Measurements from ENCODE around the gene SPEN. TPM values are rescaled to one million over a fixed set of nuclear protein-coding genes. Genes with fewer than 3 reads are reported as not detected.

Gene SPEN
- total and polyA plus RNA-seq, 2 experiments from 2014 or later = 14.9 to 43.6 TPM

DNA sequence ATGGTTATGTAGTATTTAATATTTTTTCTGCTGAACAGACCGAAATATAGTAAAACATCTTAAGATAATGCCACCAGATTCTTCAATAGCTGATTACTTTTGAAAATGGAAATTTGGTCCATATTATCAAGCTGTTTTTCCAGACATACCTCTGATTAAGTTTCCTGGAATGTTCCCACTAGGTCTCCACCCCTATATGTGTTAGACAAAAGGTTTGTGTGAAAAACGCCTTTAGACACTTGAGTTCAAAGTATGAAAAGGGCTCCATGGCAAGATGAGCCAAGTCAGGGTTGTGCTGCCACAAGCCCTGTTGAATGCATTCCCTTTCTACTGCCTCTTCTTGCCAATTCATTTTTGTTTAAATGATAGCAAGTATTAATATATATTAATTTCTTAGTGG, 75.7 kb downstream of the SPEN start:
- Histone ChIP-seq H3K36me3 (ENCODE audit: insufficient read depth) (peaks cover 23% of the 10 kb centered on the region), H3K9me2 (ENCODE audit: insufficient read depth) (no peaks in the 10 kb centered on the region), H3K4me2 (no peak overlapping the region), H4K20me1 (replicated peaks; ENCODE audit: insufficient read depth) (0 out of 2 replicates have a peak, but pooled peaks cover 4% of the 10 kb centered on the region), H3K79me2 (replicated peaks; ENCODE audit: insufficient read depth) (no peaks in the 10 kb centered on the region), H3K27ac (ENCODE audit: low read depth) (no peak overlapping the region), H2AFZ (no peak overlapping the region), H3K27me3 (ENCODE audit: insufficient read depth) (no peaks in the 10 kb centered on the region), H3K4me3 (no peak overlapping the region), H3K4me1 (ENCODE audit: insufficient read depth) (0 out of 2 replicates have a peak, but pooled peaks cover 3% of the 10 kb centered on the region), H3F3A (replicated peaks; ENCODE audit: low read depth) (no peaks in the 10 kb centered on the region; the same call in none of the 2 replicates)
- H3K4me3 Mint-ChIP-seq = no peak overlapping the region
- H3K27me3 Mint-ChIP-seq (ENCODE audit: insufficient read depth, low read depth, poor library complexity) = no peaks in the 10 kb centered on the region
- H3K36me3 Mint-ChIP-seq (ENCODE audit: low read depth) = peaks cover 60% of the 10 kb centered on the region
- DNase-seq (ENCODE audit: low spot score) = no peak
- H3K9me3 Mint-ChIP-seq = no peaks in the 10 kb centered on the region
- H3K4me1 Mint-ChIP-seq = peaks cover 8% of the 10 kb centered on the region
- TF ChIP-seq, protein P1, sequence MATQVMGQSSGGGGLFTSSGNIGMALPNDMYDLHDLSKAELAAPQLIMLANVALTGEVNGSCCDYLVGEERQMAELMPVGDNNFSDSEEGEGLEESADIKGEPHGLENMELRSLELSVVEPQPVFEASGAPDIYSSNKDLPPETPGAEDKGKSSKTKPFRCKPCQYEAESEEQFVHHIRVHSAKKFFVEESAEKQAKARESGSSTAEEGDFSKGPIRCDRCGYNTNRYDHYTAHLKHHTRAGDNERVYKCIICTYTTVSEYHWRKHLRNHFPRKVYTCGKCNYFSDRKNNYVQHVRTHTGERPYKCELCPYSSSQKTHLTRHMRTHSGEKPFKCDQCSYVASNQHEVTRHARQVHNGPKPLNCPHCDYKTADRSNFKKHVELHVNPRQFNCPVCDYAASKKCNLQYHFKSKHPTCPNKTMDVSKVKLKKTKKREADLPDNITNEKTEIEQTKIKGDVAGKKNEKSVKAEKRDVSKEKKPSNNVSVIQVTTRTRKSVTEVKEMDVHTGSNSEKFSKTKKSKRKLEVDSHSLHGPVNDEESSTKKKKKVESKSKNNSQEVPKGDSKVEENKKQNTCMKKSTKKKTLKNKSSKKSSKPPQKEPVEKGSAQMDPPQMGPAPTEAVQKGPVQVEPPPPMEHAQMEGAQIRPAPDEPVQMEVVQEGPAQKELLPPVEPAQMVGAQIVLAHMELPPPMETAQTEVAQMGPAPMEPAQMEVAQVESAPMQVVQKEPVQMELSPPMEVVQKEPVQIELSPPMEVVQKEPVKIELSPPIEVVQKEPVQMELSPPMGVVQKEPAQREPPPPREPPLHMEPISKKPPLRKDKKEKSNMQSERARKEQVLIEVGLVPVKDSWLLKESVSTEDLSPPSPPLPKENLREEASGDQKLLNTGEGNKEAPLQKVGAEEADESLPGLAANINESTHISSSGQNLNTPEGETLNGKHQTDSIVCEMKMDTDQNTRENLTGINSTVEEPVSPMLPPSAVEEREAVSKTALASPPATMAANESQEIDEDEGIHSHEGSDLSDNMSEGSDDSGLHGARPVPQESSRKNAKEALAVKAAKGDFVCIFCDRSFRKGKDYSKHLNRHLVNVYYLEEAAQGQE (IDR thresholded peaks at IDR 0.05; ENCODE audit: unreplicated experiment) = no peak
- TF ChIP-seq CREB1 (CRISPR knock-in tag; IDR thresholded peaks at IDR 0.05; ENCODE audit: low read depth) (no peak), CTCF (conservative IDR thresholded peaks at IDR 0.05; ENCODE audit: low read depth in 2 of 2) (no peak), EZH2 (IDR thresholded peaks at IDR 0.05; ENCODE audit: low read depth, unreplicated experiment) (no peak), STAT1 (IDR thresholded peaks at IDR 0.05; ENCODE audit: unreplicated experiment) (no peak), NANOG (IDR thresholded peaks at IDR 0.05; ENCODE audit: borderline replicate concordance) (no peak), ZNF462 (CRISPR knock-in tag; IDR thresholded peaks at IDR 0.05) (no peak), POLR2AphosphoS5 (IDR thresholded peaks at IDR 0.05; ENCODE audit: low read depth) (no peak), ZNF114 (CRISPR knock-in tag; IDR thresholded peaks at IDR 0.05) (no peak), ZNF331 (CRISPR knock-in tag; IDR thresholded peaks at IDR 0.05; ENCODE audit: low read depth) (no peak), JUNB (IDR thresholded peaks at IDR 0.05; ENCODE audit: unreplicated experiment) (no peak), EZH2phosphoT487 (IDR thresholded peaks at IDR 0.05; ENCODE audit: unreplicated experiment) (no peak)
- TF ChIP-seq, protein P2, sequence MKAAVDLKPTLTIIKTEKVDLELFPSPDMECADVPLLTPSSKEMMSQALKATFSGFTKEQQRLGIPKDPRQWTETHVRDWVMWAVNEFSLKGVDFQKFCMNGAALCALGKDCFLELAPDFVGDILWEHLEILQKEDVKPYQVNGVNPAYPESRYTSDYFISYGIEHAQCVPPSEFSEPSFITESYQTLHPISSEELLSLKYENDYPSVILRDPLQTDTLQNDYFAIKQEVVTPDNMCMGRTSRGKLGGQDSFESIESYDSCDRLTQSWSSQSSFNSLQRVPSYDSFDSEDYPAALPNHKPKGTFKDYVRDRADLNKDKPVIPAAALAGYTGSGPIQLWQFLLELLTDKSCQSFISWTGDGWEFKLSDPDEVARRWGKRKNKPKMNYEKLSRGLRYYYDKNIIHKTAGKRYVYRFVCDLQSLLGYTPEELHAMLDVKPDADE (IDR thresholded peaks at IDR 0.05) = no peak
- H3K27ac Mint-ChIP-seq = no peak overlapping the region
- ATAC-seq = no peak

Data from GM23338 (cell line).